ENCODE measurements around the gene MAP2.

- TF ChIP-seq POLR2A (IDR thresholded peaks at IDR 0.05) (no peak), CTCF (IDR thresholded peaks at IDR 0.05) (no peak)
These were observed 19.1 kb downstream of the MAP2 start for GRCh38 chr2:209442939-209443338.
